ENCODE results near the gene AGPAT3.

DNA sequence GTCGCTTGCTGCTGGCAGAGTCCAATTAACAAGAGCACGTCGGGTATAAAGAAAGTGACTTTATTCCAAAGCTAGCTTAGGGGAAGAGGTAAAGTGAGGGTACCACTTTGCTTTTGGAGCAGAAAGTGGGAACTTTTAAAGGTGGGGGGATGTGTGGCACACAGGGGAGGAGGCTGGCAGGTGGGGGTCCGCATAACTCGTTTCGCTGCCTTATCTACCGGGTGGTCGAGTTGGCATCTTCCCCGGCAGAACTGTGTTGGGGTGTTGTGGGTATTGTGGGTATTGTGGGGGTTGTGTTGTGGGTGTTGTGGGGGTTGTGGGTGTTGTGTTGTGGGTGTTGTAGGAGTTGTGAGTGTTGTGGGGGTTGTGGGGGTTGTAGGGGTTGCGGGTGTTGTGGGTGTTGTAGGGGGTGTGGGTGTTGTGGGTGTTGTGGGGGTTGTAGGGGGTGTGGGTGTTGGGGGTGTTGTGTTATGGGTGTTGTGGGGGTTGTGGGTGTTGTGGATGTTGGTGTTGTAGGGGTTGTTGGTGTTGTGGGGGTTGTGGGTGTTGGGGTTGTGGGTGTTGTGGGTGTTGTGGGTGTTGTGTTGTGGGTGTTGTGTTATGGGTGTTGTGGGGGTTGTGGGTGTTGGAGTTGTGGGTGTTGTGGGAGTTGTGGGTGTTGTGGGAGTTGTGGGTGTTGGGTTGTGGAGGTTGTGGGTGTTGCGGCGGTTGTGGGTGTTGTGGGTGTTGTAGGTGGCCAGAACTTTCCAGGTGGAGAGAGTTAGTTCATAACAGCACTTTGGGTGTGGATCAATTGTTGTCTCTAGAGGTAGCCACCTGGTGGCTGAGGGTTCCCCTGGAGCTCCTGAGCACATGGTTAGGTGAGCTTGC lies 52.7 kb downstream of the AGPAT3 start:
- TF ChIP-seq, protein P1, sequence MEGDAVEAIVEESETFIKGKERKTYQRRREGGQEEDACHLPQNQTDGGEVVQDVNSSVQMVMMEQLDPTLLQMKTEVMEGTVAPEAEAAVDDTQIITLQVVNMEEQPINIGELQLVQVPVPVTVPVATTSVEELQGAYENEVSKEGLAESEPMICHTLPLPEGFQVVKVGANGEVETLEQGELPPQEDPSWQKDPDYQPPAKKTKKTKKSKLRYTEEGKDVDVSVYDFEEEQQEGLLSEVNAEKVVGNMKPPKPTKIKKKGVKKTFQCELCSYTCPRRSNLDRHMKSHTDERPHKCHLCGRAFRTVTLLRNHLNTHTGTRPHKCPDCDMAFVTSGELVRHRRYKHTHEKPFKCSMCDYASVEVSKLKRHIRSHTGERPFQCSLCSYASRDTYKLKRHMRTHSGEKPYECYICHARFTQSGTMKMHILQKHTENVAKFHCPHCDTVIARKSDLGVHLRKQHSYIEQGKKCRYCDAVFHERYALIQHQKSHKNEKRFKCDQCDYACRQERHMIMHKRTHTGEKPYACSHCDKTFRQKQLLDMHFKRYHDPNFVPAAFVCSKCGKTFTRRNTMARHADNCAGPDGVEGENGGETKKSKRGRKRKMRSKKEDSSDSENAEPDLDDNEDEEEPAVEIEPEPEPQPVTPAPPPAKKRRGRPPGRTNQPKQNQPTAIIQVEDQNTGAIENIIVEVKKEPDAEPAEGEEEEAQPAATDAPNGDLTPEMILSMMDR (IDR thresholded peaks at IDR 0.05 in 2 of 3, conservative IDR thresholded peaks at IDR 0.05 in 1 of 3; ENCODE audit: control insufficient read depth in 2 of 3, extremely low read depth in 1 of 3, insufficient read depth in 1 of 3, low read depth in 3 of 3, low read length in 3 of 3), result peak; percentile 35 to 47 (median 41); a peak in 4 of 6 replicates
- TF ChIP-seq EZH2 (IDR thresholded peaks at IDR 0.05; ENCODE audit: borderline replicate concordance, control insufficient read depth, low read depth, low read length) (no peak), KDM1A (IDR thresholded peaks at IDR 0.05; ENCODE audit: borderline replicate concordance) (no peak), SMAD5 (IDR thresholded peaks at IDR 0.05; ENCODE audit: low read depth) (no peak), RAD21 (IDR thresholded peaks at IDR 0.05; ENCODE audit: insufficient read depth, low read depth, low read length) (peak; percentile 37; the same call in 1 of the 2 replicates), POLR2A (IDR thresholded peaks at IDR 0.05; ENCODE audit: low read depth, low read length) (no peak), FOS (IDR thresholded peaks at IDR 0.05; ENCODE audit: borderline replicate concordance, extremely low read depth, insufficient read length) (no peak), MEF2A (IDR thresholded peaks at IDR 0.05; ENCODE audit: insufficient read depth, low read depth, low read length) (no peak)
- TF ChIP-seq, protein P2, sequence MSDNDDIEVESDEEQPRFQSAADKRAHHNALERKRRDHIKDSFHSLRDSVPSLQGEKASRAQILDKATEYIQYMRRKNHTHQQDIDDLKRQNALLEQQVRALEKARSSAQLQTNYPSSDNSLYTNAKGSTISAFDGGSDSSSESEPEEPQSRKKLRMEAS (IDR thresholded peaks at IDR 0.05; ENCODE audit: low read depth, low read length), result 0 out of 2 replicates have a peak, but pooled peaks have one; percentile 68
- TF ChIP-seq, protein P3, sequence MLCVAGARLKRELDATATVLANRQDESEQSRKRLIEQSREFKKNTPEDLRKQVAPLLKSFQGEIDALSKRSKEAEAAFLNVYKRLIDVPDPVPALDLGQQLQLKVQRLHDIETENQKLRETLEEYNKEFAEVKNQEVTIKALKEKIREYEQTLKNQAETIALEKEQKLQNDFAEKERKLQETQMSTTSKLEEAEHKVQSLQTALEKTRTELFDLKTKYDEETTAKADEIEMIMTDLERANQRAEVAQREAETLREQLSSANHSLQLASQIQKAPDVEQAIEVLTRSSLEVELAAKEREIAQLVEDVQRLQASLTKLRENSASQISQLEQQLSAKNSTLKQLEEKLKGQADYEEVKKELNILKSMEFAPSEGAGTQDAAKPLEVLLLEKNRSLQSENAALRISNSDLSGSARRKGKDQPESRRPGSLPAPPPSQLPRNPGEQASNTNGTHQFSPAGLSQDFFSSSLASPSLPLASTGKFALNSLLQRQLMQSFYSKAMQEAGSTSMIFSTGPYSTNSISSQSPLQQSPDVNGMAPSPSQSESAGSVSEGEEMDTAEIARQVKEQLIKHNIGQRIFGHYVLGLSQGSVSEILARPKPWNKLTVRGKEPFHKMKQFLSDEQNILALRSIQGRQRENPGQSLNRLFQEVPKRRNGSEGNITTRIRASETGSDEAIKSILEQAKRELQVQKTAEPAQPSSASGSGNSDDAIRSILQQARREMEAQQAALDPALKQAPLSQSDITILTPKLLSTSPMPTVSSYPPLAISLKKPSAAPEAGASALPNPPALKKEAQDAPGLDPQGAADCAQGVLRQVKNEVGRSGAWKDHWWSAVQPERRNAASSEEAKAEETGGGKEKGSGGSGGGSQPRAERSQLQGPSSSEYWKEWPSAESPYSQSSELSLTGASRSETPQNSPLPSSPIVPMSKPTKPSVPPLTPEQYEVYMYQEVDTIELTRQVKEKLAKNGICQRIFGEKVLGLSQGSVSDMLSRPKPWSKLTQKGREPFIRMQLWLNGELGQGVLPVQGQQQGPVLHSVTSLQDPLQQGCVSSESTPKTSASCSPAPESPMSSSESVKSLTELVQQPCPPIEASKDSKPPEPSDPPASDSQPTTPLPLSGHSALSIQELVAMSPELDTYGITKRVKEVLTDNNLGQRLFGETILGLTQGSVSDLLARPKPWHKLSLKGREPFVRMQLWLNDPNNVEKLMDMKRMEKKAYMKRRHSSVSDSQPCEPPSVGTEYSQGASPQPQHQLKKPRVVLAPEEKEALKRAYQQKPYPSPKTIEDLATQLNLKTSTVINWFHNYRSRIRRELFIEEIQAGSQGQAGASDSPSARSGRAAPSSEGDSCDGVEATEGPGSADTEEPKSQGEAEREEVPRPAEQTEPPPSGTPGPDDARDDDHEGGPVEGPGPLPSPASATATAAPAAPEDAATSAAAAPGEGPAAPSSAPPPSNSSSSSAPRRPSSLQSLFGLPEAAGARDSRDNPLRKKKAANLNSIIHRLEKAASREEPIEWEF (IDR thresholded peaks at IDR 0.05; ENCODE audit: insufficient replicate concordance, low read depth, low read length), result no peak
